ENCODE measurements around the gene INTS15.

The INTS15 gene

DNA sequence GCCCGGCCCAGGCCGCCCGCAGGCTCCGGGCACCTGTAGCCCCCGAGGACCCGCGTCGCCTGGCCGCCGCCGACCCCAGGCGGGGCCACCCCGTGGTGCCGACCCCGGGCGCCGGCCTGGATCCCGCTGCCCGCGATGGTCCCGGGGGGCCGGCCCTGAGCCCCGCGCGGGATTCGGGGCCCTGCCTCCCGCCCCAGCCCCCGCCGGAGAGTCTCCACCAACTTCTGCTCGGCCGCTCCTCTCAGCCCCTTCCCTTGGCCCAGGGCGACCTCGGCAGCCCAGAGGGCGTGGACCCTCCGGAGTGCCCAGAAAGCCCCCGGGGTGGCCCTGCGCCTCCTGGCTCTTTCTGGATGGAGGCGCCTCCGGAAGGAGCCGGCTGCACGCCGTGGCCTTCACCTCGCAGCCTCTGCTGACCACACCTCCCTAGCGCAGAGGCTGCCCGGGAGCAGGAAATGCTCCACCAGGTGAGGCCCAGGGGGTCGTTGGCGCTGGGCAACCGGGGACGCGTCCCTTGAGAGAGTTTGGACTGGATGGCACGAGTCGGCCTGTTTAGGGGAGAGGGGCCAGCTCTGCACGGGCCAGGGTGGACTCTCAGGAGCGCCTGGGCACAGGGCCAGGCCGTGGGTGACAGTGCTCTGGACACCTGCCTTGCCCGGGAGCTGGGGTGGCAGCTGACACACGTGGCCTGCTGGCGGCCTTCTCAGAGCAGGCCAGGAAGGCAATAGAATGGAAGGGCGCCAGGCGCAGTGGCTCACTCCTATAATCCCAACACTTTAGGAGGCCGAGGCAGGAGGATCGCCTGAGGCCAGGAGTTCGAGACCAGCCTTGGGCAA is 26.1 kb downstream of the INTS15 start:
- DNase-seq (ENCODE audit: insufficient read length, low spot score) (no peak), FAIRE-seq (no peak)
- TF ChIP-seq POLR2AphosphoS5 (IDR thresholded peaks at IDR 0.05; ENCODE audit: low read depth, low read length) (no peak), POU2F2 (IDR thresholded peaks at IDR 0.05; ENCODE audit: low read depth, low read length) (no peak), PAX5 (IDR thresholded peaks at IDR 0.05; ENCODE audit: insufficient read depth, low read length, severe bottlenecking) (no peak), POLR2A (IDR thresholded peaks at IDR 0.05; ENCODE audit: low read depth, low read length) (no peak), TAF1 (IDR thresholded peaks at IDR 0.05; ENCODE audit: low read depth, low read length) (no peak), SPI1 (IDR thresholded peaks at IDR 0.05; ENCODE audit: low read depth, low read length) (no peak)

DNA sequence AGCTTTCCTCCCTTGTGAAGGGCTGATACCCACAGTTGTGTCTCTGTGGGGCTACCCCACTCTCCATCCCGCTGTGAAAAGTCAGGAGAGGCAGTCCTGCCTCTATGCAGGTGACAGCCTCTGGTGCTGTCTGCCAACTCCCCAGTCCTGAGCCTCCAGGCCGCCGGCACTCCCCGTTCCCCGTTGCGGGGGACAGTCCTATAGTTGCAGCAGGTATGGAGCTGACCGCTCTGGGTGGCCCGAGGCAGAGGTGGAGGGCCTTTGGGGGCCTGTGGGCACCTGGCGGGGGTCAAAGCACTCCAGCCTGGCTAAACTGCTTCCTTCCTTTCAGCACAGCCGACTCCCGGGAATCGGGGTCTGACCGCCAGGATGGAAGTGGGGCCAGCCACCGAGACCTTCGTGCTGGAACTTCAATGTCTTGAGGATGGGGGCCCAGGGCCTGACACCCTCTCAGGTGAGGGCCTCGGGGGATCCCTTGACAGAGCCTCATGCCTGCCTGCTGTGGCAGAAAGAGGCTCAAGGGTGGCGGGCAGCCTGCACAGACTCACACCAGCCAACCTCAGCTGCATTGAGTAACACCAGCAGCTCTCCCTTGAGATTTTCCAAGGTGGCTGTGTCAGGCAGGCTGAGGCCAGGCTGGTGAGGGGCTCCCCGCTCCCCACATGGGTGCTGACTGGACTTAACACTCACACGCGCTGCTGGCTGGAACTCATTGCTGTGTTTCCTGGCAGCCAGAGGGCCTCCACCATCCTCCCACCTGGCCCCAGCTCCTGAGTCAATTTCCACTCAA is 27.2 kb downstream of the INTS15 start:
- FAIRE-seq, result no peak
- no peak for DNase-seq (ENCODE audit: insufficient read length, low spot score)
- TF ChIP-seq SPI1 (IDR thresholded peaks at IDR 0.05; ENCODE audit: low read depth, low read length) (no peak), POLR2AphosphoS5 (IDR thresholded peaks at IDR 0.05; ENCODE audit: low read depth, low read length) (no peak), PAX5 (IDR thresholded peaks at IDR 0.05; ENCODE audit: insufficient read depth, low read length, severe bottlenecking) (no peak), POU2F2 (IDR thresholded peaks at IDR 0.05; ENCODE audit: low read depth, low read length) (no peak), TAF1 (IDR thresholded peaks at IDR 0.05; ENCODE audit: low read depth, low read length) (no peak), POLR2A (IDR thresholded peaks at IDR 0.05; ENCODE audit: low read depth, low read length) (no peak)

DNA sequence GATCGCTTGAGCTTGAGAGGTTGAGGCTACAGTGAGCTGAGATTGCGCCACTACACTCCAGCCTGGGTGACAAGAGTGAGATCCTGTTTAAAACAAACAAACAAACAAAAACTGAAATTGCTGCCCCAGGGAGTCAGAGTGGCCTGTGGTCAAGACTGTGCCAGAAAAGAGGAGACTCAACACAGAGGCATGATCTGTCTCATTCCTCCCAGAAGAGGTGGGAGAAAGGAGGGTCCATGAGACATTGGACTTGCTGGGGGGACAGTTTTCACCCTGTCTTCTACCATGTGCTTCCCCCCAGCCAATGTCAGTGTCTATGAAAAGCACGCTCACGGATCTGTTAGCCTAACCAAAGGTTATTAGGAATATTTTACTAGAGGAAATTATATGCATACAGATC is 28.8 kb downstream of the INTS15 start:
- TF ChIP-seq SPI1 (IDR thresholded peaks at IDR 0.05; ENCODE audit: low read depth, low read length), result no peak
- TF ChIP-seq POLR2AphosphoS5 (IDR thresholded peaks at IDR 0.05; ENCODE audit: low read depth, low read length), result no peak
- no peak for TF ChIP-seq POU2F2 (IDR thresholded peaks at IDR 0.05; ENCODE audit: low read depth, low read length)
- no peak for TF ChIP-seq POLR2A (IDR thresholded peaks at IDR 0.05; ENCODE audit: low read depth, low read length)
- TF ChIP-seq PAX5 (IDR thresholded peaks at IDR 0.05; ENCODE audit: insufficient read depth, low read length, severe bottlenecking), result no peak
- no peak for TF ChIP-seq TAF1 (IDR thresholded peaks at IDR 0.05; ENCODE audit: low read depth, low read length)
- DNase-seq (ENCODE audit: insufficient read length, low spot score) (no peak), FAIRE-seq (no peak)

DNA sequence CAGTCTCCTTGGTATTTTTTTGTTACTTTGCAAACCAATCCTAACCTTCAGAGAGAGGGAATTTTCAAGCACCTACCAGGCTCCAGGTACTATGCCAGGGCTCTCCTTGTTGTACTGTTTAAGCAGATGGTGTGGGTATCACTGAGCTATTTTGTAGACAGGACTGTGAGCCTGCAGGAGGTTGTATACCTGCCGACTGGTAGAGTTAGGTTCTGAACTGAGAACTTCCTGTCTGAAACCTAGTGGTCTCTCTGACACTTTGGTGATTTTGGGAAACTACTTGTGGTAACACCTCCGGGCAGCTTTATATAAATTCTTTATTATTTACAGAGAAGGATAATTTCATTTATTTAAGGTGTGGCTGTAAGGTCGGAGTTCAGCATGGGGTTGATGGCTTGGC is 30.1 kb downstream of the INTS15 start:
- TF ChIP-seq POLR2A (IDR thresholded peaks at IDR 0.05; ENCODE audit: low read depth, low read length), result no peak
- no peak for TF ChIP-seq POLR2AphosphoS5 (IDR thresholded peaks at IDR 0.05; ENCODE audit: low read depth, low read length)
- TF ChIP-seq POU2F2 (IDR thresholded peaks at IDR 0.05; ENCODE audit: low read depth, low read length), result no peak
- TF ChIP-seq TAF1 (IDR thresholded peaks at IDR 0.05; ENCODE audit: low read depth, low read length), result no peak
- TF ChIP-seq SPI1 (IDR thresholded peaks at IDR 0.05; ENCODE audit: low read depth, low read length), result no peak
- TF ChIP-seq PAX5 (IDR thresholded peaks at IDR 0.05; ENCODE audit: insufficient read depth, low read length, severe bottlenecking), result no peak
- DNase-seq (ENCODE audit: insufficient read length, low spot score) (no peak), FAIRE-seq (peak; percentile 16)

DNA sequence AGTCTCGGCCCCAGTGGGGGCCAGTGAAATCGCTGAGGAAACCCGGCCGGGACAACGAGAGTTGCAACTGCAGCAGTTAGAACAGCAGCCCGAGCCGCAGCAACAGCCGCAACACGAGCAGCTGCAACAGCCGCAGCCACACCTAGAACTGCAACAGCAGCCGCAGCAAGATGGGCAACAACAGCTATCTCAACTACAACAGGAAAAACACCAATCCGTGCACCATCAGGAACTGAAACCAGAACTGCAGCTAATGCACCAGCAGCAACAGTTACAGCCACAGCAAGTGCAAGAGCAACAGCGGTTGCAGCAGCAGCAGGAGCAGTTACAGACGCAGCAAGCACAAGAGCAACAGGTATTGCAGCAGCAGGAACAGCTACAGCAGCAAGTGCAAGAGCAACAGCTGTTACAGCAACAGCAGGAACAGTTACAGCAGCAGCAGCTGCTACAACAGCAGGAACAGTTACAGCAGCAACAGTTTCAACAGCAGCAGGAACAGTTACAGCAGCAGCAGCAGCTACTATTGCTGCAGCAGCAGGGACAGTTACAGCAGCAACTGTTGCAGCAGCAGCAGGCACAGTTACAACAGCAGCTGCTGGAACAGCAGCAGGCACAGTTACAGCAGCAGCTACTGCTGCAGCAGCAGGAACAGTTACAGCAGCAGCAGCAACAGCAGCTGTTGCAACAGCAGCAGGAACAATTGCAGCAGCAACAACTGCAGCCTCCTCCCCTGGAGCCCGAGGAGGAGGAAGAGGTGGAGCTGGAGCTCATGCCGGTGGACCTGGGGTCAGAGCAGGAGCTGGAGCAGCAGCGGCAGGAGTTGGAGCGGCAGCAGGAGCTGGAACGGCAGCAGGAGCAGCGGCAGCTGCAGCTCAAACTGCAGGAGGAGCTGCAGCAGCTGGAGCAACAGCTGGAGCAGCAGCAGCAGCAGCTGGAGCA is 31.6 kb downstream of the INTS15 start:
- no peak for DNase-seq (ENCODE audit: insufficient read length, low spot score)
- TF ChIP-seq TAF1 (IDR thresholded peaks at IDR 0.05; ENCODE audit: low read depth, low read length) (no peak), SPI1 (IDR thresholded peaks at IDR 0.05; ENCODE audit: low read depth, low read length) (peak; percentile 78)
- FAIRE-seq, result peak; percentile 89

DNA sequence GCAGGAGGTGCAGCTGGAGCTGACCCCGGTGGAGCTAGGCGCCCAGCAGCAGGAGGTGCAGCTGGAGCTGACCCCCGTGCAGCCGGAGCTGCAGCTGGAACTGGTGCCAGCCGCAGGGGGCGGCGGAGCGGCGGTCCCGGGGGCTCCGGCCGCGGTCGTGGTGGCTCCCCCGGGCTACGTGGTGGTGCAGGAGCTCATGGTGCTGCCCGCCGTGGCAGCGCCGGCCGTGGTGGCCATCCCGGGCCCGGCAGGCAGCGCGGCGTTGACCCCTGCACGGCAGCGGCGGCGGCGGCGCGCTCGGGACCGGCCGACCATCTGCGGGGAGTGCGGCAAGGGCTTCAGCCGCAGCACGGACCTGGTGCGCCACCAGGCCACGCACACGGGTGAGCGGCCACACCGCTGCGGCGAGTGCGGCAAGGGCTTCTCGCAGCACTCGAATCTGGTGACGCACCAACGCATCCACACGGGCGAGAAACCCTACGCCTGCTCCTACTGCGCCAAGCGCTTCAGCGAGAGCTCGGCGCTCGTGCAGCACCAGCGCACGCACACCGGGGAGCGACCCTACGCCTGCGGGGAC is 32.4 kb downstream of the INTS15 start:
- TF ChIP-seq POLR2AphosphoS5 (IDR thresholded peaks at IDR 0.05; ENCODE audit: low read depth, low read length) (no peak), PAX5 (IDR thresholded peaks at IDR 0.05; ENCODE audit: insufficient read depth, low read length, severe bottlenecking) (no peak), POU2F2 (IDR thresholded peaks at IDR 0.05; ENCODE audit: low read depth, low read length) (no peak), SPI1 (IDR thresholded peaks at IDR 0.05; ENCODE audit: low read depth, low read length) (no peak)
- DNase-seq (ENCODE audit: insufficient read length, low spot score) (no peak), FAIRE-seq (no peak)

DNA sequence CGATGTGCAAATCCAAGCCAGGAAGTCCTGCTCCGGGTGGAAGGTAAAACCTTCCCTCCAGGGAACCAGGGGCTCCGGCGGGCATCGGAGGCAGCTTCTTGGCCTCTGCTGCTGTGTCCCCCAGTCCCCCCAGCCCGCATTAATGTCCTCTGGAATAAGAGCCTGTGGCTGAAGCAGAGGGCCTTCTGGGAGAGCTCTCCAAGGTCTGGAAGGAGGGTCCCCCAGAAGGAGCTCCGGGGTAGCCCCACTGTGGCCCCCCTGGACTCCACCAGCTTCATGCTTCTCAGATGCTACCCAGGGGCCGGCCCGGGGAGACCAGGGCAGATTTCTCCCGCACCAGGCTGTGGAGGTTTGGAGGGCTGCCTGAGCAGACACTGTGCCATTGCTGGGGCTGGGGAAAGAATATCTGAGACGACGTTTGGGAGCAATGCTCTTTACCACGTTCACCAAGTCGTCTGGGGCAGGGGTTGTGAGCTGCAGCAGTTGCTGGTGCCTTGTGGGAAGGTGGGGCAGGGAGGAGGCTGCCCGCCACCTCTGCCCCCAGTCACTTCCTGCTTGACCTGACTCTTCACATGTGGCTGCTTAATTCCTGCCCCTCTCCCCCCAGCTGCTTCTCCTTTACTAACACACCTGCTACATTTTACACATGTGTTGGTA is 33.9 kb downstream of the INTS15 start:
- DNase-seq (ENCODE audit: insufficient read length, low spot score), result no peak
- no peak for TF ChIP-seq POLR2A (IDR thresholded peaks at IDR 0.05; ENCODE audit: low read depth, low read length)
- no peak for TF ChIP-seq PAX5 (IDR thresholded peaks at IDR 0.05; ENCODE audit: insufficient read depth, low read length, severe bottlenecking)
- no peak for TF ChIP-seq TAF1 (IDR thresholded peaks at IDR 0.05; ENCODE audit: low read depth, low read length)
- TF ChIP-seq POLR2AphosphoS5 (IDR thresholded peaks at IDR 0.05; ENCODE audit: low read depth, low read length), result no peak
- no peak for TF ChIP-seq SPI1 (IDR thresholded peaks at IDR 0.05; ENCODE audit: low read depth, low read length)
- TF ChIP-seq POU2F2 (IDR thresholded peaks at IDR 0.05; ENCODE audit: low read depth, low read length), result no peak
- FAIRE-seq, result peak; percentile 40

DNA sequence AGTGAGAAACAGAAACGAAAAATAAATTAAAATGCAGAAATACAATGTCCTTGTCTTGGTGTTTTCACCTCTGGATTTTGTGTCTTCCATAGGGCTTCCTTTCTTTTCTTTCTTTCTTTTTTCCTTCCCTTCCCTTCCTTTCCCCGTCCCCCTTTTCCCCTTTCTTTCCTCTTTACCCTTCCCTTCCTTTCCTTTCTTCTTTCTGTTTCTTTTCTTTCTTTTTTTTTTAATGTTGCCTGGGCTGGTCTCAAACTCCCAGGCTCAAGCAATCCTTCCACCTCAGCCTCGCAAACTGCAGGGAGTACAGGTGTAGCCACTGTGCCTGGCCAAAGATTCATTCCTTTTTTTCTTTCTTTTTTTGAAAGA is 34.4 kb downstream of the INTS15 start:
- no peak for TF ChIP-seq POLR2A (IDR thresholded peaks at IDR 0.05; ENCODE audit: low read depth, low read length)
- TF ChIP-seq TAF1 (IDR thresholded peaks at IDR 0.05; ENCODE audit: low read depth, low read length), result no peak
- no peak for TF ChIP-seq POU2F2 (IDR thresholded peaks at IDR 0.05; ENCODE audit: low read depth, low read length)
- TF ChIP-seq PAX5 (IDR thresholded peaks at IDR 0.05; ENCODE audit: insufficient read depth, low read length, severe bottlenecking), result no peak
- TF ChIP-seq SPI1 (IDR thresholded peaks at IDR 0.05; ENCODE audit: low read depth, low read length), result no peak
- TF ChIP-seq POLR2AphosphoS5 (IDR thresholded peaks at IDR 0.05; ENCODE audit: low read depth, low read length), result no peak
- DNase-seq (ENCODE audit: insufficient read length, low spot score), result no peak
- no peak for FAIRE-seq
